Transverse colon (tissue), 4 donors: Measurements from ENCODE around the gene WWOX.

ENCODE experiments used
- POLR2A ChIP-seq: fragments of 450-650 bp; IDR thresholded peaks from one replicate; pipeline ENCODE4 v1.6.1; 2016; ENCODE audit warnings: antibody characterized with exemption, mild to moderate bottlenecking, moderate library complexity
- POLR2AphosphoS5 ChIP-seq, 3 donors: sonication (generic); formaldehyde crosslinking; IDR thresholded peaks; one replicate each; pipeline ENCODE4 v1.6.1; 2016; ENCODE audit warnings: antibody characterized with exemption in 3 of 3
- TF ChIP-seq, protein P1 (sequence below), 5 experiments: fragments of 200-600 bp in 3 of 5; fragments of 450-650 bp in 2 of 5; sonication (generic) in 3 of 5; IDR thresholded peaks; 1 replicate in 2 of 5; 2 replicates in 3 of 5; pipeline ENCODE4 v1.5.1; 2016 to 2017; ENCODE audit warnings: antibody characterized with exemption in 5 of 5, inconsistent platforms in 3 of 5, mild to moderate bottlenecking in 2 of 5, moderate library complexity in 1 of 5

DNA sequence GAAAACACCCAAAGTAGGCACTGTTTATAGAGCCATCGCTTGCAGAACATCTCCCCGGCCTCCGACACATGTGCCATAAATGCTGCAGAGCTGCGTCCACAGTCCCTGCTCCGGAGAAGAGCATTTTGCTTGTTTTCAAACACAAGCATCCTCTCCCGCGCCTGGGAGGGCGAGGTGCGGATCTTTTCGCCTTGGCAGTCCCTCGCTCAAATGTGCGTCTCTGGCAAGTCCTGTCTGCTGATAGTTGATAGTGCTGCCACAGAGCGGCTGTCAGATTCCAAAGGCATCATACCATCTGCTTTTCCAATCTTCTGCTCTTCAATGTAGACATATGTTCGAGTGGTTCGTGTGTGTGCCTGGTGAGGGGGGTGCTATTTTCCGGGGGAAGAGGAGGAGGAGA is 897.3 kb downstream of the WWOX start:
- TF ChIP-seq, protein P1, sequence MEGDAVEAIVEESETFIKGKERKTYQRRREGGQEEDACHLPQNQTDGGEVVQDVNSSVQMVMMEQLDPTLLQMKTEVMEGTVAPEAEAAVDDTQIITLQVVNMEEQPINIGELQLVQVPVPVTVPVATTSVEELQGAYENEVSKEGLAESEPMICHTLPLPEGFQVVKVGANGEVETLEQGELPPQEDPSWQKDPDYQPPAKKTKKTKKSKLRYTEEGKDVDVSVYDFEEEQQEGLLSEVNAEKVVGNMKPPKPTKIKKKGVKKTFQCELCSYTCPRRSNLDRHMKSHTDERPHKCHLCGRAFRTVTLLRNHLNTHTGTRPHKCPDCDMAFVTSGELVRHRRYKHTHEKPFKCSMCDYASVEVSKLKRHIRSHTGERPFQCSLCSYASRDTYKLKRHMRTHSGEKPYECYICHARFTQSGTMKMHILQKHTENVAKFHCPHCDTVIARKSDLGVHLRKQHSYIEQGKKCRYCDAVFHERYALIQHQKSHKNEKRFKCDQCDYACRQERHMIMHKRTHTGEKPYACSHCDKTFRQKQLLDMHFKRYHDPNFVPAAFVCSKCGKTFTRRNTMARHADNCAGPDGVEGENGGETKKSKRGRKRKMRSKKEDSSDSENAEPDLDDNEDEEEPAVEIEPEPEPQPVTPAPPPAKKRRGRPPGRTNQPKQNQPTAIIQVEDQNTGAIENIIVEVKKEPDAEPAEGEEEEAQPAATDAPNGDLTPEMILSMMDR (IDR thresholded peaks at IDR 0.05): no peak
- no peak for TF ChIP-seq POLR2A
- no peak for TF ChIP-seq POLR2AphosphoS5 (IDR thresholded peaks at IDR 0.05)
